OCI-LY3 (cell line): ENCODE results near the gene C1QTNF1.

Source experiments
- CTCF ChIP-seq: fragments of 200-600, 300-600 bp; sonication (generic); IDR thresholded peaks from 2 replicates; pipeline ENCODE4 v1.5.1; 2014; ENCODE audit warnings: antibody characterized with exemption, low read length, low read depth
- EZH2phosphoT487 ChIP-seq: fragments of 200-600 bp; shearing (Covaris generic); IDR thresholded peaks from 2 replicates; pipeline ENCODE4 v1.6.1; 2018; ENCODE audit warnings: antibody characterized with exemption, mixed run types, low read depth

- TF ChIP-seq CTCF = no peak
- no peak for TF ChIP-seq EZH2phosphoT487
Observed at GRCh38 chr17:78976907-78977680, 46.9 kb upstream of the C1QTNF1 start.
